BE2C (cell line): ENCODE measurements around the gene RAB40B.

Experiments used
- DNase-seq: peaks from one replicate; pipeline ENCODE4 v3.0.0-alpha.2; 2020
- H3K27me3 ChIP-seq: fragments of 250-450 bp; sonication (Bioruptor Pico); 2 replicates; pipeline ENCODE4 v1.5.1; 2020; ENCODE audit warnings: mild to moderate bottlenecking
- H3K36me3 ChIP-seq: fragments of 250-450 bp; sonication (Bioruptor Pico); 2 replicates; pipeline ENCODE4 v1.5.1; 2020; ENCODE audit warnings: mild to moderate bottlenecking
- H3K4me1 ChIP-seq: fragments of 250-450 bp; sonication (Bioruptor Pico); 2 replicates; pipeline ENCODE4 v1.5.1; 2020
- H3K4me3 ChIP-seq: 2 replicates; pipeline ENCODE4 v1.5.1; 2011; ENCODE audit warnings: low read depth, low read length
- H3K9me3 ChIP-seq: fragments of 250-450 bp; sonication (Bioruptor Pico); 2 replicates; pipeline ENCODE4 v1.5.1; 2020
- CTCF ChIP-seq: IDR thresholded peaks from 2 replicates; pipeline ENCODE4 v1.5.1; 2012; ENCODE audit warnings: mild to moderate bottlenecking, low read depth, low read length

The RAB40B gene

GRCh38 chr17:82737967-82738877 lies 39.7 kb upstream of the RAB40B start:
- no peak overlapping the region for H3K4me3 ChIP-seq
- no peak for TF ChIP-seq CTCF
- no peaks in the 10 kb centered on the region for H3K27me3 ChIP-seq
- H3K36me3 ChIP-seq = peaks cover 3% of the 10 kb centered on the region; the same call in 1 of the 2 replicates
- H3K9me3 ChIP-seq = no peaks in the 10 kb centered on the region; the same call in 1 of the 2 replicates
- H3K4me1 ChIP-seq = no peaks in the 10 kb centered on the region
- DNase-seq = no peak

- Histone ChIP-seq H3K36me3 (peaks cover 3% of the 10 kb centered on the region; the same call in 1 of the 2 replicates), H3K27me3 (no peaks in the 10 kb centered on the region), H3K9me3 (no peaks in the 10 kb centered on the region; the same call in 1 of the 2 replicates), H3K4me1 (no peaks in the 10 kb centered on the region), H3K4me3 (no peak overlapping the region)
- no peak for TF ChIP-seq CTCF
- no peak for DNase-seq
Measured at GRCh38 chr17:82736511-82737185, 38.1 kb upstream of the RAB40B start.

GRCh38 chr17:82734987-82735866 lies 36.7 kb upstream of the RAB40B start, which contains the start of gene FN3K:
Gene FN3K (plus strand): TSS chr17:82735615. CDS start chr17:82735637, 22 bp downstream.
- no peaks in the 10 kb centered on the region for H3K27me3 ChIP-seq
- no peaks in the 10 kb centered on the region for H3K36me3 ChIP-seq
- H3K4me1 ChIP-seq = no peaks in the 10 kb centered on the region
- no peak for TF ChIP-seq CTCF
- DNase-seq = peak; percentile 63
- H3K4me3 ChIP-seq = peak within 1 kb of the TSS; percentile 58
- no peaks in the 10 kb centered on the region for H3K9me3 ChIP-seq

- no peak for TF ChIP-seq CTCF
- Histone ChIP-seq H3K4me3 (no peak overlapping the region), H3K27me3 (no peaks in the 10 kb centered on the region), H3K36me3 (no peaks in the 10 kb centered on the region), H3K9me3 (no peaks in the 10 kb centered on the region), H3K4me1 (no peaks in the 10 kb centered on the region)
- DNase-seq = no peak
Measured at GRCh38 chr17:82732118-82732743, 33.7 kb upstream of the RAB40B start.

- no peaks in the 10 kb centered on the region for H3K27me3 ChIP-seq
- H3K4me1 ChIP-seq = no peaks in the 10 kb centered on the region
- H3K4me3 ChIP-seq = no peak overlapping the region
- no peak for DNase-seq
- no peak for TF ChIP-seq CTCF
- peaks cover 6% of the 10 kb centered on the region; the same call in 1 of the 2 replicates for H3K36me3 ChIP-seq
- no peaks in the 10 kb centered on the region for H3K9me3 ChIP-seq
Measured at GRCh38 chr17:82729479-82730260, 31.2 kb upstream of the RAB40B start.
